OCI-LY7 (cell line): ENCODE results near the gene NPIPB6.

Experiments used
- EZH2phosphoT487 ChIP-seq: fragments of 200-600 bp; sonication (generic); IDR thresholded peaks from 2 replicates; pipeline ENCODE4 v1.6.1; 2018; ENCODE audit warnings: low read depth, borderline replicate concordance, mild to moderate bottlenecking, mixed run types, antibody characterized with exemption, low read length, moderate library complexity, mixed read lengths
- TF ChIP-seq, protein P1 (sequence below): fragments of 200-600 bp; sonication (generic); conservative IDR thresholded peaks from 2 replicates; pipeline ENCODE4 v1.5.1; 2014; ENCODE audit warnings: mild to moderate bottlenecking, antibody characterized with exemption, low read length, moderate library complexity, mixed read lengths

DNA sequence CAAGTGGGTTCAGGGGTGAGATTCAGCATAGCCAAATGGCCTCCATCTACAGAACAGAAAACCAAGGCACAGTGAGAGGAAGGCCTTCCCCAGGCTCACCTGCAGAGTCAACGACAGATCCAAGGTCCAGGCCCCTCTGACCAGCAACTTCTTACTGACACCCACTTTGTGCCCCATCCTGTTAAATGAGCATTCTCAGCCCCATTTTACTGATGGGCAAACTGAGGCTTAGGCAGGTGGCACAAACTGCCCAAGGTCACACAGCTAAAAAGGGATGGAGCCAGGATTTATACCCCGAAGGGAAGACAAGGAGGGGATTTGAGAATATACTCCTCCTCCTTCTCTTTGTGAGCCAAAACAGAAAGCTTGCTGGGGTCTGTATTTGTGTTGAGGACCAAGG lies 61.7 kb downstream of the NPIPB6 start:
- TF ChIP-seq, protein P1, sequence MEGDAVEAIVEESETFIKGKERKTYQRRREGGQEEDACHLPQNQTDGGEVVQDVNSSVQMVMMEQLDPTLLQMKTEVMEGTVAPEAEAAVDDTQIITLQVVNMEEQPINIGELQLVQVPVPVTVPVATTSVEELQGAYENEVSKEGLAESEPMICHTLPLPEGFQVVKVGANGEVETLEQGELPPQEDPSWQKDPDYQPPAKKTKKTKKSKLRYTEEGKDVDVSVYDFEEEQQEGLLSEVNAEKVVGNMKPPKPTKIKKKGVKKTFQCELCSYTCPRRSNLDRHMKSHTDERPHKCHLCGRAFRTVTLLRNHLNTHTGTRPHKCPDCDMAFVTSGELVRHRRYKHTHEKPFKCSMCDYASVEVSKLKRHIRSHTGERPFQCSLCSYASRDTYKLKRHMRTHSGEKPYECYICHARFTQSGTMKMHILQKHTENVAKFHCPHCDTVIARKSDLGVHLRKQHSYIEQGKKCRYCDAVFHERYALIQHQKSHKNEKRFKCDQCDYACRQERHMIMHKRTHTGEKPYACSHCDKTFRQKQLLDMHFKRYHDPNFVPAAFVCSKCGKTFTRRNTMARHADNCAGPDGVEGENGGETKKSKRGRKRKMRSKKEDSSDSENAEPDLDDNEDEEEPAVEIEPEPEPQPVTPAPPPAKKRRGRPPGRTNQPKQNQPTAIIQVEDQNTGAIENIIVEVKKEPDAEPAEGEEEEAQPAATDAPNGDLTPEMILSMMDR = no peak
- no peak for TF ChIP-seq EZH2phosphoT487
